GM20000 (cell line): Measurements from ENCODE around the gene EMC8.

Experiments used
- DNase-seq: peaks from one replicate; pipeline ENCODE4 v3.0.0; 2012; ENCODE audit warnings: low spot score
- TF ChIP-seq, protein P1 (sequence below): IDR thresholded peaks from 2 replicates; pipeline ENCODE4 v1.5.1; 2012; ENCODE audit warnings: mild to moderate bottlenecking, control low read depth; ENCODE audit errors: extremely low read depth, missing control alignments

The EMC8 gene

DNA sequence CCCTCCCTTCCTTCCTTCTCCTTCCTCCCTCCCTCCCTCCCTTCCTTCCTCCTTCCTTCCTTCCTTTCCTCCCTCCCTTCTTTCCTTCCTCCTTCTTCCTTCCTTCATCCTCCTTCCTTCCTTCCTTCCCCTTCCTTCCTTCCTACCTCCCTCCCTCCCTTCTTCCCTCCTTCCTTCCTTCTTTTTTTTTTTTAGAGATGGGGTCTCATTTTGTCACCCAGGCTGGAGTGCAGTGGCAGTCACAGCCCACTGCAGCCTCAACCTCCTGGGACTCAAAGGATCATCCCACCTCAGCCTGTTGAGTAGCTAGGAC, 44.8 kb upstream of the EMC8 start:
- DNase-seq: no peak
- TF ChIP-seq, protein P1, sequence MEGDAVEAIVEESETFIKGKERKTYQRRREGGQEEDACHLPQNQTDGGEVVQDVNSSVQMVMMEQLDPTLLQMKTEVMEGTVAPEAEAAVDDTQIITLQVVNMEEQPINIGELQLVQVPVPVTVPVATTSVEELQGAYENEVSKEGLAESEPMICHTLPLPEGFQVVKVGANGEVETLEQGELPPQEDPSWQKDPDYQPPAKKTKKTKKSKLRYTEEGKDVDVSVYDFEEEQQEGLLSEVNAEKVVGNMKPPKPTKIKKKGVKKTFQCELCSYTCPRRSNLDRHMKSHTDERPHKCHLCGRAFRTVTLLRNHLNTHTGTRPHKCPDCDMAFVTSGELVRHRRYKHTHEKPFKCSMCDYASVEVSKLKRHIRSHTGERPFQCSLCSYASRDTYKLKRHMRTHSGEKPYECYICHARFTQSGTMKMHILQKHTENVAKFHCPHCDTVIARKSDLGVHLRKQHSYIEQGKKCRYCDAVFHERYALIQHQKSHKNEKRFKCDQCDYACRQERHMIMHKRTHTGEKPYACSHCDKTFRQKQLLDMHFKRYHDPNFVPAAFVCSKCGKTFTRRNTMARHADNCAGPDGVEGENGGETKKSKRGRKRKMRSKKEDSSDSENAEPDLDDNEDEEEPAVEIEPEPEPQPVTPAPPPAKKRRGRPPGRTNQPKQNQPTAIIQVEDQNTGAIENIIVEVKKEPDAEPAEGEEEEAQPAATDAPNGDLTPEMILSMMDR: no peak

DNA sequence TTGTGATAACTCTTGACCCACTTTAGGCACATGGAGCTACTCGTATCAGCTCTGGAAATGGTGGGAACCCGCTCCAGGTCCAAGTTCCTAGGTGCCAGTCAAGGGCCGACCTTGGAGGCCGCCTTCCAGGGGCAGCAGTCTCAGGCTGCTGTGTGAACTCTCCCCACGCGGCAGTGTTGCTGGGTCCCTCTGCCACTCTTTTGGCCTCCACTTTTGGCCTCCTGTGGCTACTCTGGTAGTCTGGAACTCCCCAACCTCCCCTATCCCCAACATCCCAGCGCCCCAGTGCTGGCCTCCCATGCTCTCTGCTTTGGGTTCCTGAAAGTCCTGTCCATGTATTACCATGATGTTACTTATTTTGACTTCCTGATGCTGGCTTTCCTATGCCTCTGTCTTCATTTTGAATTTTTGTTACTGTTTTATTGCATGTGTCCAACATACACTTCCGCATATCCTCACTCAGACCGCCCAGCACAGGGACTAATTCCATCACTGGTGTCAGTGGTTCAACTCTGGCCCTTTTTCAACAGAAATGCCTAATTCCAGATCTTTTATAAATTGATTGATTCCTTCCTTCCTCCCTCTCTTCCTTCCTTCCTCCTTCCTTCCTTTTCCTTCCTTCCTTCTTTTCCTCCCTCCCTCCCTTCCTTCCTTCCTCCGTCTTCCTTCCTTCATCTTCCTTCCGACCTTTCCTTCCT, 44.3 kb upstream of the EMC8 start:
- TF ChIP-seq, protein P1: no peak
- no peak for DNase-seq

DNA sequence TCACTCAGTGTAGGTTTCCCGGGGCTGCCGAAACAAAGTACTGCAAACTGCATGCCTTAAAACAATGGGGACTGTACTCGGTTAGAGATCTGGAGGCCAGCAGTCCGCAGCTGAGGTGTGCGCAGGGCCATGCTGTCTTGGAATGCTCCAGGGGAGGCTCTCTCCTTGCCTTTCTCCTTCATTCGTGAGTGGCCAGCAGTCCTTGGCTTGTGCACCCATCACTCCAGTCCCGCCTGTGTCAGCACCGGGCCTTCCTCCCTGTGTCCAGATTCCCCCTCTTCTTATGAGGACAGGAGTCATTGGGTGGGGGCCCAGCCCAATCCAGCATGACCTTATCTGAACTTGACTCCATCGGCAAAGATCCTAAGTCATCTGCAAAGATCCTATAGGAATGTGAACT, 43.5 kb upstream of the EMC8 start:
- no peak for DNase-seq
- TF ChIP-seq, protein P1: no peak

DNA sequence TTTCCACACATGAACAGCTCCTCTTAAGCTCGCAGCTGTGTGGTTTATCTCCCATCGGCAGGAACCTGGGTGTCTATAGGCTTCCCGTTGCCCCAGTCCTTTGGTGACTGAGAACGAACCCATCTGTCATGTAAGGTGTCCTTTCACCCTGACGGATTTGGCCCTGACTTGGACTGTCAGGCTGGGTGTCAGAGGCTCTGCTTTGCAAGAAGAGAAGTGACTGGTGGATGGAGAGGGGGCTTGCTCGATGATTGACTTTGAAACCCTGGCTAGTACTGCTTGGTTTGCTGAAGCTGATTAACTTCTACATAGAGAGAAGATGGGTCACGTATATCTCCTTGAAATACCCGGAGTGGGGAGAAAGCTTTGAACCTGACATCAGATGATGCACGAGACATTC, 43.1 kb upstream of the EMC8 start:
- DNase-seq: no peak
- TF ChIP-seq, protein P1: no peak

DNA sequence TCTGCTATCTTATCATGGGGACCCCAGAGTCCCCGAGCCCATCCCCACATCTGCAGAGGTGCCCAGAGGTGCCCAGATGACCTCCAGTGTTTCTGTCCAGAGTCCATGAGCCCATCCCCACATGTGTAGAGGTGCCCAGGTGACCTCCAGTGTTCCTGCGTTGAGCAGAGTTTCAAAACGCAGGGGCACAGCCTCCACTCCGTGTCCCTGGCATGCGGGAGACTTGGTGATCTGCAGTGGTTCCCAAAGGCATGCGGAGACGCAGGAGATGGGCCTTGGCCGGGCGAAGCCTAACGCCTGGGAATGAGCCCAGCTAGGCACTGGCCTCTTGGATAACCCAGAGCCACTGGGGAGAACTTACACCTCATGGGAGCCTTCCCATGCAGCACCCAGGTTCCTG, 41.5 kb upstream of the EMC8 start:
- TF ChIP-seq, protein P1: no peak
- no peak for DNase-seq

GRCh38 chr16:85840395-85840794, 41.1 kb upstream of the EMC8 start:
- DNase-seq: no peak

DNA sequence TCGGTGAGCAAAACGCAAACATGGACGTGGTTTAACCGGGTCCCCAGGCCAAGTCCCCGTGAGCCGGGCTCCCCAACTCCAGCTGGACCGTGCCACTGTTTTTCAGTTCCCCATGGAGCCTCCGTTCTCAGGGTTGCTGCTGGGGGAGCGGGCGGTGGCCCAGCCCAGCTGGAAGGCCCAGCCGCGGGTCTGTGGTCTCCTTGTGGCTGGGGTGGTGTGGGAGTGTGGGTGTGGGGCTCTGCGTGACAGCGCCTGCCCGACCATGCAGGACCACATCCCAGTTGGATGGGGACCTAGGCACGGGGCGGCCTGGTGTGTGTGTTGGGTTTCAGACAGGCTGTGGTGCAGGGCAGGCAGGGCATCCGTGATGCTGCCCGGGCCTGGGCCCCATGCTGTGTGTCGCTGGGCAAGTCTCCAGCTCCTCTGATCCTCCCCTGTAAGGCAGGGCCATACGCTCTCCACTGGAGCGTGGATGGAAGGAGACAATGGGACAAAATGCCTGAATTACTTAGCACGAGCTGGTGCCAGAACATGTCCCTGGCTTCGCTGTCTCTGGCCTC, 40.4 kb upstream of the EMC8 start:
- DNase-seq: no peak
- TF ChIP-seq, protein P1: no peak

More at GRCh38 chr16:85840395-85840794, 41.1 kb upstream of the EMC8 start:
- TF ChIP-seq, protein P1: no peak
